Inflammatory macrophage (primary cell): ENCODE data around the gene RPL15.
A peak's percentile ranks its signal among the peaks of the same experiment; 100 is the strongest.
"Not testable (repeated sequence)": the region's sequence is repeated elsewhere in the genome, so short reads cannot be mapped to it uniquely, and the experiment has no call there.

Experiments used
- DNase-seq, 2 donors: peaks; one replicate each; pipeline ENCODE4 v3.0.0-alpha.2; 2020 to 2022

The RPL15 gene

GRCh38 chr3:23889950-23890349 lies 27.0 kb upstream of the RPL15 start:
- no peak for DNase-seq

GRCh38 chr3:23894254-23895061 lies 22.5 kb upstream of the RPL15 start:
- DNase-seq = no peak

- no peak for DNase-seq
Measured at GRCh38 chr3:23895181-23895580, 21.8 kb upstream of the RPL15 start.

- no peak for DNase-seq
Measured at GRCh38 chr3:23900744-23901143, 16.2 kb upstream of the RPL15 start.

GRCh38 chr3:23904545-23904944 lies 12.4 kb upstream of the RPL15 start:
- no peak for DNase-seq

GRCh38 chr3:23909341-23909740 lies 7.6 kb upstream of the RPL15 start:
- DNase-seq = no peak

- no peak for DNase-seq
Measured at GRCh38 chr3:23911397-23911796, 5.5 kb upstream of the RPL15 start.

- not testable (repeated sequence) for DNase-seq
Measured at GRCh38 chr3:23912335-23912734, 4.6 kb upstream of the RPL15 start.

- no peak for DNase-seq
Measured at GRCh38 chr3:23913182-23913581, 3.8 kb upstream of the RPL15 start.

- no peak for DNase-seq
Measured at GRCh38 chr3:23913873-23914743, 2.8 kb upstream of the RPL15 start.

- peak; percentile 31 to 34 for DNase-seq
Measured at GRCh38 chr3:23915537-23916108, 1.3 kb upstream of the RPL15 start.

GRCh38 chr3:23916152-23916885 lies 613 bp upstream of the RPL15 start:
- no peak for DNase-seq

- peak; percentile 89 to 93 for DNase-seq
Measured at GRCh38 chr3:23917679-23918303, 859 bp downstream of the RPL15 start.

GRCh38 chr3:23918331-23918730 lies 1.4 kb downstream of the RPL15 start:
- DNase-seq = not testable (repeated sequence)

GRCh38 chr3:23919628-23920027 lies 2.7 kb downstream of the RPL15 start:
- no peak for DNase-seq

- DNase-seq = no peak
Measured at GRCh38 chr3:23920151-23920655, 3.3 kb downstream of the RPL15 start.

GRCh38 chr3:23921052-23921511 lies 4.2 kb downstream of the RPL15 start:
- DNase-seq = no peak

- no peak for DNase-seq
Measured at GRCh38 chr3:23923786-23924185, 6.9 kb downstream of the RPL15 start.

- no peak for DNase-seq
Measured at GRCh38 chr3:23926246-23926645, 9.3 kb downstream of the RPL15 start.

GRCh38 chr3:23926736-23927135 lies 9.8 kb downstream of the RPL15 start:
- DNase-seq = no peak

- peak; percentile 41 to 63 for DNase-seq
Measured at GRCh38 chr3:23928524-23928923, 11.6 kb downstream of the RPL15 start.

GRCh38 chr3:23931597-23931996 lies 14.7 kb downstream of the RPL15 start:
- no peak for DNase-seq
